GM23338 (cell line): ENCODE measurements around the gene ENOX1. TPM values are rescaled to one million over a fixed set of nuclear protein-coding genes. Genes with fewer than 3 reads are reported as not detected.

ENCODE experiments used
- ATAC-seq: fragments of 200-7000 bp; cut with Tn5 transposase; 3 replicates; pipeline ENCODE4 v1.9.1; 2020
- DNase-seq: peaks from one replicate; pipeline ENCODE4 v3.0.0-alpha.2; 2015; ENCODE audit warnings: low spot score
- H2AFZ ChIP-seq: fragments of 200-600 bp; sonication (generic); 2 replicates; pipeline ENCODE4 v1.8.0; 2016; ENCODE audit warnings: antibody characterized with exemption, mild to moderate bottlenecking, moderate library complexity
- H3F3A ChIP-seq: fragments of 200-600 bp; sonication (generic); replicated peaks from 2 replicates; pipeline ENCODE4 v1.8.0; 2017; ENCODE audit warnings: antibody characterized with exemption, mixed run types, low read depth
- H3K27ac ChIP-seq: fragments of 200-600 bp; sonication (generic); 2 replicates; pipeline ENCODE4 v1.6.1; 2016; ENCODE audit warnings: low read depth
- H3K27me3 ChIP-seq: fragments of 200-600 bp; sonication (generic); 2 replicates; pipeline ENCODE4 v1.8.0; 2016; ENCODE audit warnings: mild to moderate bottlenecking, mixed run types, moderate library complexity; ENCODE audit not compliant: insufficient read depth
- H3K36me3 ChIP-seq: fragments of 200-600 bp; sonication (generic); 2 replicates; pipeline ENCODE4 v1.8.0; 2016; ENCODE audit warnings: mild to moderate bottlenecking; ENCODE audit not compliant: insufficient read depth
- H3K4me1 ChIP-seq: fragments of 200-600 bp; sonication (generic); 2 replicates; pipeline ENCODE4 v1.8.0; 2016; ENCODE audit warnings: mild to moderate bottlenecking, moderate library complexity; ENCODE audit not compliant: insufficient read depth
- H3K4me2 ChIP-seq: fragments of 200-600 bp; sonication (generic); 2 replicates; pipeline ENCODE4 v1.7.1; 2017; ENCODE audit warnings: mixed run types
- H3K4me3 ChIP-seq: fragments of 200-600 bp; sonication (generic); 2 replicates; pipeline ENCODE4 v1.6.1; 2016; ENCODE audit warnings: mixed run types
- H3K79me2 ChIP-seq: fragments of 200-600 bp; sonication (generic); replicated peaks from 2 replicates; pipeline ENCODE4 v1.8.0; 2017; ENCODE audit warnings: mild to moderate bottlenecking; ENCODE audit not compliant: insufficient read depth
- H3K9me2 ChIP-seq: fragments of 200-600 bp; sonication (generic); 2 replicates; pipeline ENCODE4 v1.8.0; 2017; ENCODE audit not compliant: insufficient read depth
- H4K20me1 ChIP-seq: fragments of 200-600 bp; sonication (generic); replicated peaks from 2 replicates; pipeline ENCODE4 v1.8.0; 2017; ENCODE audit warnings: mild to moderate bottlenecking; ENCODE audit not compliant: insufficient read depth
- H3K27ac Mint-ChIP-seq: 2 replicates; pipeline ENCODE4 v1.8.0; 2020; ENCODE audit warnings: inconsistent platforms, mild to moderate bottlenecking, moderate library complexity, mixed read lengths
- H3K27me3 Mint-ChIP-seq: 3 replicates; pipeline ENCODE4 v1.8.0; 2022; ENCODE audit warnings: low read depth, mild to moderate bottlenecking, moderate library complexity, mixed read lengths, inconsistent platforms; ENCODE audit not compliant: insufficient read depth, poor library complexity
- H3K36me3 Mint-ChIP-seq: 3 replicates; pipeline ENCODE4 v1.8.0; 2021; ENCODE audit warnings: low read depth, mild to moderate bottlenecking, inconsistent platforms, moderate library complexity, mixed read lengths
- H3K4me1 Mint-ChIP-seq: 3 replicates; pipeline ENCODE4 v1.8.0; 2020; ENCODE audit warnings: mild to moderate bottlenecking, inconsistent platforms, mixed read lengths
- H3K4me3 Mint-ChIP-seq: 3 replicates; pipeline ENCODE4 v1.8.0; 2021; ENCODE audit warnings: moderate library complexity, mild to moderate bottlenecking, inconsistent platforms, mixed read lengths
- H3K9me3 Mint-ChIP-seq: 3 replicates; pipeline ENCODE4 v1.8.0; 2020; ENCODE audit warnings: moderate library complexity, mild to moderate bottlenecking, inconsistent platforms, mixed read lengths
- CREB1 ChIP-seq: fragments of 250-450 bp; sonication (Bioruptor Pico); IDR thresholded peaks from 2 replicates; pipeline ENCODE4 v1.5.0; 2020; ENCODE audit warnings: low read depth, mild to moderate bottlenecking, moderate library complexity
- EZH2 ChIP-seq: fragments of 200-600 bp; sonication (generic); IDR thresholded peaks from one replicate; pipeline ENCODE4 v1.8.0; 2017; ENCODE audit warnings: antibody characterized with exemption, mild to moderate bottlenecking, low read depth; ENCODE audit not compliant: unreplicated experiment
- EZH2phosphoT487 ChIP-seq: fragments of 200-600 bp; sonication (generic); IDR thresholded peaks from one replicate; pipeline ENCODE4 v1.8.1; 2018; ENCODE audit warnings: antibody characterized with exemption; ENCODE audit not compliant: unreplicated experiment
- JUNB ChIP-seq: IDR thresholded peaks from one replicate; pipeline ENCODE4 v1.6.1; 2016; ENCODE audit warnings: antibody characterized with exemption; ENCODE audit not compliant: unreplicated experiment
- NANOG ChIP-seq: IDR thresholded peaks from 2 replicates; pipeline ENCODE4 v1.6.1; 2016; ENCODE audit warnings: antibody characterized with exemption, borderline replicate concordance
- POLR2AphosphoS5 ChIP-seq: IDR thresholded peaks from 2 replicates; pipeline ENCODE4 v1.6.1; 2016; ENCODE audit warnings: antibody characterized with exemption, low read depth
- REST ChIP-seq: IDR thresholded peaks from one replicate; pipeline ENCODE4 v1.6.1; 2018; ENCODE audit warnings: antibody characterized with exemption; ENCODE audit not compliant: unreplicated experiment
- STAT1 ChIP-seq: IDR thresholded peaks from one replicate; pipeline ENCODE4 v1.6.1; 2016; ENCODE audit warnings: antibody characterized with exemption; ENCODE audit not compliant: unreplicated experiment
- ZNF114 ChIP-seq: fragments of 250-450 bp; sonication (Bioruptor Pico); IDR thresholded peaks from 2 replicates; pipeline ENCODE4 v1.5.0; 2020; ENCODE audit warnings: mild to moderate bottlenecking, moderate library complexity
- ZNF331 ChIP-seq: fragments of 250-450 bp; sonication (Bioruptor Pico); IDR thresholded peaks from 2 replicates; pipeline ENCODE4 v1.5.0; 2020; ENCODE audit warnings: low read depth, mild to moderate bottlenecking, moderate library complexity
- polyA plus RNA-seq: library from polyadenylated mRNA; unstranded; fragments of >200 nt; fragmentation: Nextera tagmentation; extraction: Ambion mirVana; gene quantifications from 2 replicates; pipeline ENCODE4 v1.2.1, GENCODE V29; 2016
- total RNA-seq: library from RNA; depleted of rRNA; stranded (reverse); fragments of >200 nt; shearing (Covaris generic); gene quantifications from 2 replicates; pipeline ENCODE4 v1.2.3, GENCODE V29; 2014
- TF ChIP-seq, protein P1 (sequence below): fragments of 250-450 bp; sonication (Bioruptor Pico); IDR thresholded peaks from 2 replicates; pipeline ENCODE4 v1.5.0; 2020; ENCODE audit warnings: mild to moderate bottlenecking, moderate library complexity
- TF ChIP-seq, protein P2 (sequence below): IDR thresholded peaks from 2 replicates; pipeline ENCODE4 v1.6.1; 2016; ENCODE audit warnings: antibody characterized with exemption
- TF ChIP-seq, protein P3 (sequence below), 2 experiments: fragments of 200-600 bp in 1 of 2; sonication (generic) in 1 of 2; conservative IDR thresholded peaks; 2 replicates each; pipeline versions ENCODE4 v1.5.1 to v1.6.1; 2016 to 2017; ENCODE audit warnings: antibody characterized with exemption in 2 of 2, low read depth in 2 of 2, mild to moderate bottlenecking in 2 of 2, moderate library complexity in 1 of 2

Gene ENOX1
- total and polyA plus RNA-seq, 2 experiments from 2014 or later: 0.66 to 0.81 TPM

DNA sequence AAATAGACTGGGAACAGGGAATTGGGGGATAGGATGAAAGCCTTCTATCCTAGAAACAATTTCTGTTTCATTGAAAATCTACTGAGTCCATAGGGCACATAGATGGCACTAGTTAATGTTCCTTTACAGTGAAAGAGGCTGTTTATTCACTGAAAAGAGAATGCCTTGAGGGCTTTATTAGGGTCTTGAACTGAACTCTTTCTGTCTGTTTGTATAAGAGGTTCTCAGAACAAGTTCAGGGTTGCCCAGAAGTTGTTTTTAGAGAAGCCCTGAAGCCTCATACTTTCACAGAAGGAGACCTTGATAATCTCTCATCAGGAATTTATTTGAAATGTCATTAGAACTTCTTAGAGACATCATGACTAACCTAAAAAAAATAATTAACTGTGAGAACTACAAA is 43.9 kb downstream of the ENOX1 start:
- H3K27me3 Mint-ChIP-seq: no peaks in the 10 kb centered on the region
- no peaks in the 10 kb centered on the region for H3F3A ChIP-seq
- no peak overlapping the region for H3K4me3 ChIP-seq
- H4K20me1 ChIP-seq: no peaks in the 10 kb centered on the region
- no peak overlapping the region for H3K4me2 ChIP-seq
- TF ChIP-seq NANOG (no peak), REST (no peak), CREB1 (CRISPR knock-in tag) (no peak), STAT1 (no peak), EZH2phosphoT487 (no peak), POLR2AphosphoS5 (no peak), JUNB (no peak), ZNF114 (no peak), EZH2 (no peak), ZNF331 (CRISPR knock-in tag) (no peak)
- TF ChIP-seq, protein P1, sequence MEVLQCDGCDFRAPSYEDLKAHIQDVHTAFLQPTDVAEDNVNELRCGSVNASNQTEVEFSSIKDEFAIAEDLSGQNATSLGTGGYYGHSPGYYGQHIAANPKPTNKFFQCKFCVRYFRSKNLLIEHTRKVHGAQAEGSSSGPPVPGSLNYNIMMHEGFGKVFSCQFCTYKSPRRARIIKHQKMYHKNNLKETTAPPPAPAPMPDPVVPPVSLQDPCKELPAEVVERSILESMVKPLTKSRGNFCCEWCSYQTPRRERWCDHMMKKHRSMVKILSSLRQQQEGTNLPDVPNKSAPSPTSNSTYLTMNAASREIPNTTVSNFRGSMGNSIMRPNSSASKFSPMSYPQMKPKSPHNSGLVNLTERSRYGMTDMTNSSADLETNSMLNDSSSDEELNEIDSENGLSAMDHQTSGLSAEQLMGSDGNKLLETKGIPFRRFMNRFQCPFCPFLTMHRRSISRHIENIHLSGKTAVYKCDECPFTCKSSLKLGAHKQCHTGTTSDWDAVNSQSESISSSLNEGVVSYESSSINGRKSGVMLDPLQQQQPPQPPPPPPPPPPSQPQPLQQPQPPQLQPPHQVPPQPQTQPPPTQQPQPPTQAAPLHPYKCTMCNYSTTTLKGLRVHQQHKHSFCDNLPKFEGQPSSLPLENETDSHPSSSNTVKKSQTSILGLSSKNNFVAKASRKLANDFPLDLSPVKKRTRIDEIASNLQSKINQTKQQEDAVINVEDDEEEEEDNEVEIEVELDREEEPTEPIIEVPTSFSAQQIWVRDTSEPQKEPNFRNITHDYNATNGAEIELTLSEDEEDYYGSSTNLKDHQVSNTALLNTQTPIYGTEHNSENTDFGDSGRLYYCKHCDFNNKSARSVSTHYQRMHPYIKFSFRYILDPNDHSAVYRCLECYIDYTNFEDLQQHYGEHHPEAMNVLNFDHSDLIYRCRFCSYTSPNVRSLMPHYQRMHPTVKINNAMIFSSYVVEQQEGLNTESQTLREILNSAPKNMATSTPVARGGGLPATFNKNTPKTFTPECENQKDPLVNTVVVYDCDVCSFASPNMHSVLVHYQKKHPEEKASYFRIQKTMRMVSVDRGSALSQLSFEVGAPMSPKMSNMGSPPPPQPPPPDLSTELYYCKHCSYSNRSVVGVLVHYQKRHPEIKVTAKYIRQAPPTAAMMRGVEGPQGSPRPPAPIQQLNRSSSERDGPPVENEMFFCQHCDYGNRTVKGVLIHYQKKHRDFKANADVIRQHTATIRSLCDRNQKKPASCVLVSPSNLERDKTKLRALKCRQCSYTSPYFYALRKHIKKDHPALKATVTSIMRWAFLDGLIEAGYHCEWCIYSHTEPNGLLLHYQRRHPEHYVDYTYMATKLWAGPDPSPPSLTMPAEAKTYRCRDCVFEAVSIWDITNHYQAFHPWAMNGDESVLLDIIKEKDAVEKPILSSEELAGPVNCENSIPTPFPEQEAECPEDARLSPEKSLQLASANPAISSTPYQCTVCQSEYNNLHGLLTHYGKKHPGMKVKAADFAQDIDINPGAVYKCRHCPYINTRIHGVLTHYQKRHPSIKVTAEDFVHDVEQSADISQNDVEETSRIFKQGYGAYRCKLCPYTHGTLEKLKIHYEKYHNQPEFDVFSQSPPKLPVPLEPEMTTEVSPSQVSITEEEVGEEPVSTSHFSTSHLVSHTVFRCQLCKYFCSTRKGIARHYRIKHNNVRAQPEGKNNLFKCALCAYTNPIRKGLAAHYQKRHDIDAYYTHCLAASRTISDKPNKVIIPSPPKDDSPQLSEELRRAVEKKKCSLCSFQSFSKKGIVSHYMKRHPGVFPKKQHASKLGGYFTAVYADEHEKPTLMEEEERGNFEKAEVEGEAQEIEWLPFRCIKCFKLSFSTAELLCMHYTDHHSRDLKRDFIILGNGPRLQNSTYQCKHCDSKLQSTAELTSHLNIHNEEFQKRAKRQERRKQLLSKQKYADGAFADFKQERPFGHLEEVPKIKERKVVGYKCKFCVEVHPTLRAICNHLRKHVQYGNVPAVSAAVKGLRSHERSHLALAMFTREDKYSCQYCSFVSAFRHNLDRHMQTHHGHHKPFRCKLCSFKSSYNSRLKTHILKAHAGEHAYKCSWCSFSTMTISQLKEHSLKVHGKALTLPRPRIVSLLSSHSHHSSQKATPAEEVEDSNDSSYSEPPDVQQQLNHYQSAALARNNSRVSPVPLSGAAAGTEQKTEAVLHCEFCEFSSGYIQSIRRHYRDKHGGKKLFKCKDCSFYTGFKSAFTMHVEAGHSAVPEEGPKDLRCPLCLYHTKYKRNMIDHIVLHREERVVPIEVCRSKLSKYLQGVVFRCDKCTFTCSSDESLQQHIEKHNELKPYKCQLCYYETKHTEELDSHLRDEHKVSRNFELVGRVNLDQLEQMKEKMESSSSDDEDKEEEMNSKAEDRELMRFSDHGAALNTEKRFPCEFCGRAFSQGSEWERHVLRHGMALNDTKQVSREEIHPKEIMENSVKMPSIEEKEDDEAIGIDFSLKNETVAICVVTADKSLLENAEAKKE: no peak
- TF ChIP-seq, protein P2, sequence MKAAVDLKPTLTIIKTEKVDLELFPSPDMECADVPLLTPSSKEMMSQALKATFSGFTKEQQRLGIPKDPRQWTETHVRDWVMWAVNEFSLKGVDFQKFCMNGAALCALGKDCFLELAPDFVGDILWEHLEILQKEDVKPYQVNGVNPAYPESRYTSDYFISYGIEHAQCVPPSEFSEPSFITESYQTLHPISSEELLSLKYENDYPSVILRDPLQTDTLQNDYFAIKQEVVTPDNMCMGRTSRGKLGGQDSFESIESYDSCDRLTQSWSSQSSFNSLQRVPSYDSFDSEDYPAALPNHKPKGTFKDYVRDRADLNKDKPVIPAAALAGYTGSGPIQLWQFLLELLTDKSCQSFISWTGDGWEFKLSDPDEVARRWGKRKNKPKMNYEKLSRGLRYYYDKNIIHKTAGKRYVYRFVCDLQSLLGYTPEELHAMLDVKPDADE: no peak
- TF ChIP-seq, protein P3, sequence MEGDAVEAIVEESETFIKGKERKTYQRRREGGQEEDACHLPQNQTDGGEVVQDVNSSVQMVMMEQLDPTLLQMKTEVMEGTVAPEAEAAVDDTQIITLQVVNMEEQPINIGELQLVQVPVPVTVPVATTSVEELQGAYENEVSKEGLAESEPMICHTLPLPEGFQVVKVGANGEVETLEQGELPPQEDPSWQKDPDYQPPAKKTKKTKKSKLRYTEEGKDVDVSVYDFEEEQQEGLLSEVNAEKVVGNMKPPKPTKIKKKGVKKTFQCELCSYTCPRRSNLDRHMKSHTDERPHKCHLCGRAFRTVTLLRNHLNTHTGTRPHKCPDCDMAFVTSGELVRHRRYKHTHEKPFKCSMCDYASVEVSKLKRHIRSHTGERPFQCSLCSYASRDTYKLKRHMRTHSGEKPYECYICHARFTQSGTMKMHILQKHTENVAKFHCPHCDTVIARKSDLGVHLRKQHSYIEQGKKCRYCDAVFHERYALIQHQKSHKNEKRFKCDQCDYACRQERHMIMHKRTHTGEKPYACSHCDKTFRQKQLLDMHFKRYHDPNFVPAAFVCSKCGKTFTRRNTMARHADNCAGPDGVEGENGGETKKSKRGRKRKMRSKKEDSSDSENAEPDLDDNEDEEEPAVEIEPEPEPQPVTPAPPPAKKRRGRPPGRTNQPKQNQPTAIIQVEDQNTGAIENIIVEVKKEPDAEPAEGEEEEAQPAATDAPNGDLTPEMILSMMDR (conservative IDR thresholded peaks at IDR 0.05; ENCODE audit: low read depth in 2 of 2): no peak
- no peaks in the 10 kb centered on the region for H3K9me3 Mint-ChIP-seq
- H3K79me2 ChIP-seq: no peaks in the 10 kb centered on the region
- no peaks in the 10 kb centered on the region for H3K36me3 ChIP-seq
- no peak overlapping the region for H3K4me3 Mint-ChIP-seq
- H3K27ac Mint-ChIP-seq: no peak overlapping the region
- DNase-seq: no peak
- no peaks in the 10 kb centered on the region for H3K4me1 Mint-ChIP-seq
- 0 out of 2 replicates have a peak, but pooled peaks cover 3% of the 10 kb centered on the region for H3K9me2 ChIP-seq
- no peak overlapping the region for H2AFZ ChIP-seq
- no peaks in the 10 kb centered on the region for H3K27me3 ChIP-seq
- H3K27ac ChIP-seq: no peak overlapping the region
- H3K4me1 ChIP-seq: no peaks in the 10 kb centered on the region
- H3K36me3 Mint-ChIP-seq: no peaks in the 10 kb centered on the region
- ATAC-seq: no peak
